NCI-H226 (cell line): ENCODE measurements around the gene MAN2B2.

Source experiments
- DNase-seq: peaks from one replicate; pipeline ENCODE4 v3.0.0-alpha.2; 2015

MAN2B2 gene

GRCh38 chr4:6546681-6547447, 28.1 kb upstream of the MAN2B2 start:
- DNase-seq, result no peak

- DNase-seq, result peak; percentile 51
Observed at GRCh38 chr4:6548201-6548881, 26.6 kb upstream of the MAN2B2 start.

- DNase-seq, result no peak
Observed at GRCh38 chr4:6548882-6549230, 26.1 kb upstream of the MAN2B2 start.

- no peak for DNase-seq
Observed at GRCh38 chr4:6549445-6549844, 25.5 kb upstream of the MAN2B2 start.

- DNase-seq, result no peak
Observed at GRCh38 chr4:6549890-6550620, 24.9 kb upstream of the MAN2B2 start.

- no peak for DNase-seq
Observed at GRCh38 chr4:6550821-6551220, 24.2 kb upstream of the MAN2B2 start.

GRCh38 chr4:6551660-6552059, 23.3 kb upstream of the MAN2B2 start:
- DNase-seq, result no peak

- DNase-seq, result no peak
Observed at GRCh38 chr4:6555519-6555918, 19.5 kb upstream of the MAN2B2 start.

GRCh38 chr4:6556263-6556662, 18.7 kb upstream of the MAN2B2 start:
- no peak for DNase-seq

GRCh38 chr4:6557185-6557584, 17.8 kb upstream of the MAN2B2 start:
- DNase-seq, result no peak

GRCh38 chr4:6557856-6558255, 17.1 kb upstream of the MAN2B2 start:
- no peak for DNase-seq

GRCh38 chr4:6560416-6561172, 14.4 kb upstream of the MAN2B2 start:
- DNase-seq, result peak; percentile 12

- DNase-seq, result no peak
Observed at GRCh38 chr4:6561173-6561516, 13.8 kb upstream of the MAN2B2 start.

- no peak for DNase-seq
Observed at GRCh38 chr4:6561706-6562371, 13.2 kb upstream of the MAN2B2 start.

GRCh38 chr4:6562931-6563901, 11.8 kb upstream of the MAN2B2 start:
- no peak for DNase-seq

- DNase-seq, result no peak
Observed at GRCh38 chr4:6563935-6564645, 10.9 kb upstream of the MAN2B2 start.

- no peak for DNase-seq
Observed at GRCh38 chr4:6565691-6566390, 9.1 kb upstream of the MAN2B2 start.

GRCh38 chr4:6566391-6567190, 8.4 kb upstream of the MAN2B2 start:
- no peak for DNase-seq

- no peak for DNase-seq
Observed at GRCh38 chr4:6567218-6567617, 7.8 kb upstream of the MAN2B2 start.
